Measurements from ENCODE around the gene CRACDL. TPM values are rescaled to one million over a fixed set of nuclear protein-coding genes. Genes with fewer than 3 reads are reported as not detected.
A peak's percentile ranks its signal among the peaks of the same experiment; 100 is the strongest.

Gene CRACDL
- total and polyA plus RNA-seq, 8 donors, result 3.6 to 11.0 (median 6.0) TPM

DNA sequence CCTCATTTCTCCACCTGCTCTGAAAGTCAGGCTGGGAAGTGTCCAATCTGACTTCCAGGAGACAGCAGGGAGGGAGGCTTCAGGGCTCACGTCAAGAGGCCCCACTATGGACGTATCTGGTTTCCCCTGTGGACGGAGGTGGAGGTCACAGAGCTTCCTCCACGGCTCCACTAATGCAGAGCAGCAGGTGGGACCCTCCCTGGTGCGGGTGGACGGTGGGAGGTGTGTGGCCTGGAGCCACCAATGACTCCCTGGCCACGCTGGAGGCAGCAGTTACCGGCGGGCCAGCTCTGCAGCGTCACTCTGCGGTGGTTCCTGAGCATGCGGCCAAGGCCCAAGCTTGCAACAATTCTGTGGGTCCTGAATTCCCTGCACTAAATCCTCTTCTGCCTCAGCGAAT is 9.0 kb downstream of the CRACDL start:
- FAIRE-seq (no peak), DNase-seq (no peak)
- WGBS, 2 donors, result 88 to 89% methylated on average over 13 of the region's 13 CpGs

DNA sequence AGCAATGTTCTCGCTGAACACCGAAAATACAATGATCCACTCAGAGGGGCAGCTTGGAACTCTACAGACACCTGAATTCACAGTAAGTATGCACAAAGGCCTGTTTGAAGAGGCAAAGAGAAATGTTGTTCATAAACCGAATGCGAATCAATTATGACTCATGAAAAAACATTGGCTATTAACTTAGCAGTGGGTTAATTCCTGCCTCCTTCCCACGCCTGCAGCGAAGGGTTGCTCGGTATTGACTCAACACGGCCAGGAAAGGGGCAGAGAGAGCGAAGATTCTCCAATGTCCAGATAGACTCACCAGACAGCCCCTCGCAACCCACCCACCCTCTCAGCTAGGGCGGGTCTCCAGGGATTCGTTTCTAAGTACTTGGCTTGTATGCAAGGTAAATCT is 9.4 kb downstream of the CRACDL start:
- no peaks in the 10 kb centered on the region for H3K9me3 ChIP-seq
- no peak overlapping the region for H3K4me3 ChIP-seq
- DNase-seq (no peak), ATAC-seq (peak in 1 of 4 donors; percentile 14), FAIRE-seq (no peak)
- no peak overlapping the region for H3K27ac ChIP-seq
- intact Hi-C loops (cut with DNase I), result no loop called here
- TF ChIP-seq, protein P1, sequence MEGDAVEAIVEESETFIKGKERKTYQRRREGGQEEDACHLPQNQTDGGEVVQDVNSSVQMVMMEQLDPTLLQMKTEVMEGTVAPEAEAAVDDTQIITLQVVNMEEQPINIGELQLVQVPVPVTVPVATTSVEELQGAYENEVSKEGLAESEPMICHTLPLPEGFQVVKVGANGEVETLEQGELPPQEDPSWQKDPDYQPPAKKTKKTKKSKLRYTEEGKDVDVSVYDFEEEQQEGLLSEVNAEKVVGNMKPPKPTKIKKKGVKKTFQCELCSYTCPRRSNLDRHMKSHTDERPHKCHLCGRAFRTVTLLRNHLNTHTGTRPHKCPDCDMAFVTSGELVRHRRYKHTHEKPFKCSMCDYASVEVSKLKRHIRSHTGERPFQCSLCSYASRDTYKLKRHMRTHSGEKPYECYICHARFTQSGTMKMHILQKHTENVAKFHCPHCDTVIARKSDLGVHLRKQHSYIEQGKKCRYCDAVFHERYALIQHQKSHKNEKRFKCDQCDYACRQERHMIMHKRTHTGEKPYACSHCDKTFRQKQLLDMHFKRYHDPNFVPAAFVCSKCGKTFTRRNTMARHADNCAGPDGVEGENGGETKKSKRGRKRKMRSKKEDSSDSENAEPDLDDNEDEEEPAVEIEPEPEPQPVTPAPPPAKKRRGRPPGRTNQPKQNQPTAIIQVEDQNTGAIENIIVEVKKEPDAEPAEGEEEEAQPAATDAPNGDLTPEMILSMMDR (IDR thresholded peaks at IDR 0.05), result no peak
- H3K4me1 ChIP-seq, result no peaks in the 10 kb centered on the region
- no peaks in the 10 kb centered on the region for H3K36me3 ChIP-seq
- H3K27me3 ChIP-seq, result no peaks in the 10 kb centered on the region
- WGBS, 2 donors, result 82 to 88% methylated on average over 12 of the region's 12 CpGs

More for the DNA sequence above, 9.0 kb downstream of the CRACDL start:
- H3K36me3 ChIP-seq, result no peaks in the 10 kb centered on the region
- no peak overlapping the region for H3K4me3 ChIP-seq
- no peak for ATAC-seq
- intact Hi-C loops (cut with DNase I), result no loop called here
- H3K9me3 ChIP-seq, result no peaks in the 10 kb centered on the region
- TF ChIP-seq, protein P1 (IDR thresholded peaks at IDR 0.05), result no peak
- no peaks in the 10 kb centered on the region for H3K4me1 ChIP-seq
- no peaks in the 10 kb centered on the region for H3K27me3 ChIP-seq
- no peak overlapping the region for H3K27ac ChIP-seq

DNA sequence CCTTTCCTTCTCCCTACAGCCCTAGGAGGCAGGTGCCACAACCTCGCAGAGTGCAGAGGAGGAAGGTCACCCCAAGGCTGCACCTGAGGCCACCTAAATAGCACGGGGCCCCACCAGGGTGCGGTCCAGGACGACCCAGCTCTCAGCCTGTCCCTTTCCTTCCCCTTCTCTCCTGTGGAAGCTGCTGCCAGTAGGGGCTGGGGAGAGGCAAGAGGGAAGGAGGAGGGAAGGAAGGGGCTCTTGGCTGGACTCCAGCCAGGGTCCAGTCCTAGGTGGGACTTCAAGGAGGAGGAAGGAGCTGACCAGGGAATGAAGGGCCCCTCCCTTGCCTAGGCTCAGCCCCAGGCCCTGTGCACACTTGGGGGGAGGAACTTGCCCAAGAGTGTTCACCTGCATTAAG is 11.1 kb downstream of the CRACDL start:
- Histone ChIP-seq H3K9me3 (no peaks in the 10 kb centered on the region), H3K4me1 (no peaks in the 10 kb centered on the region), H3K4me3 (no peak overlapping the region), H3K27ac (no peak overlapping the region), H3K27me3 (no peaks in the 10 kb centered on the region), H3K36me3 (no peaks in the 10 kb centered on the region)
- FAIRE-seq (no peak), DNase-seq (no peak), ATAC-seq (no peak)
- TF ChIP-seq, protein P1 (IDR thresholded peaks at IDR 0.05), result no peak
- intact Hi-C loops (cut with DNase I), result no loop called here
- 71 to 75% methylated on average over 4 of the region's 4 CpGs for WGBS, 2 donors

DNA sequence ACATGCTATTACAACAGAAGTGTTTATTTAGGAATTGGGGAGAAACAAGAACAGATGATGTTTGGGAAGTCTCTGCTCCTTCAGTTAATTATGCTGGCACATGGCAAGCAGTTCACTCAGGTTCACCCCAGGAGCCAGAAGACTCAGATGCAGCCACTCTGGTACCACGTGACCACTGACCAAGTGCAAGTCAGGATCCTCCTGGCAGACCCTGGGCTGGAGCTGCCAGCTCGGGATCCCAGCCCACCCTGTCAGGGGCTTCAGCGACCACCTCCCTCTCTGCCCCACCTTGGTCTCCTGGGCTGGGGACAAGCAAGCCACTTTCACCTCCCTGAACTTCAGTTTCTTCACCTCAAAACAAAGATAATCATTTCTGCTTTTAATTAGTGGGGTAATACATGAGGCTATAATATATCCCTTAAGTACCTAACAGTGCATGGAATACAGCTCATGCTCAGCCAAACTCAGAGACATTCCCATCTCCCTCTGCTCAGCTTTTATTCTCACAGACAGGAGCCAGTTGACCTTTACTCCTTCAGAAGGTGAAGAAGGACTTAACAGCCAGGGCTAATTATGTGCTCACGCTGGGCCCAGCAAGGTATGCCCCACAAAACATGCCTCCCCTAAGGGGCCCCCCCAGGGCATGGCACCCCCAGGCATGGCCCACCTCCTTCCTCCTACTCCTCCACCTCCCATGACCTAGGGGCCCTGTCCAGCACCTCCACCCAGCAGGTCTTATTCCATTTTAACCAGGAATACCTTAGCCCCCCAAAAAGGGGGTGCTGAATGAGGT is 11.8 kb downstream of the CRACDL start:
- 91 to 93% methylated on average over 4 of the region's 4 CpGs for WGBS, 2 donors
- no peak for ATAC-seq
- H3K9me3 ChIP-seq, result no peaks in the 10 kb centered on the region

More for the DNA sequence above, 11.8 kb downstream of the CRACDL start:
- intact Hi-C loops (cut with DNase I), result no loop called here
- H3K27ac ChIP-seq, result no peak overlapping the region
- no peak for FAIRE-seq
- no peak for DNase-seq
- H3K4me1 ChIP-seq, result no peaks in the 10 kb centered on the region
- H3K27me3 ChIP-seq, result no peaks in the 10 kb centered on the region
- H3K36me3 ChIP-seq, result no peaks in the 10 kb centered on the region
- TF ChIP-seq, protein P1 (IDR thresholded peaks at IDR 0.05), result no peak
- no peak overlapping the region for H3K4me3 ChIP-seq

All from pancreas (tissue), 10 donors.